ENCODE results near the gene PPM1D. TPM values are rescaled to one million over a fixed set of nuclear protein-coding genes. Genes with fewer than 3 reads are reported as not detected.

PPM1D gene
- total RNA-seq, 4 donors from 2014 or later, result 11.3 to 19.5 (median 15.2) TPM

DNA sequence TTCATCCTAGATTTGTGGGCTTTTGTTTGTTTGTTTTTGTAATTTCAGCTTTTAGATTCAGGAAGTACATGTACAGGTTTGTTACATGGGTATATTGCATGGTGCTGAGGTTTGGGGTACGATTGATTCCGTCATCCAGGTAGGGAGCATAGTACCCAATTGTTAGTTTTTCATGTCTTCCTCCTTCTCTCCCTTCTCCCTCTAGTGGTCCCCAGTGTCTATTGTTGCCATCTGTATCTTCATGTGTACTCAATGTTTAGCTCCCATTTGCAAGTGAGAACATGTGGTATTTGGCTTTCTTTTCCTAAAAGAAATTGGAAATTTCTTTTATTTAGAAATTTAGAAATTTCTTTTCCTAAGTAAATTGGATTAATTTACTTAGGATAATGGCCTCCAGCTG, 40.5 kb downstream of the PPM1D start:
- intact Hi-C loops (cut with DNase I), result loop anchor here (10.0 kb wide), 1 partner anchor 66 kb away; no protein-coding TSS in a partner anchor
- WGBS, 2 donors, result 90 to 91% methylated on average over 2 of the region's 2 CpGs
- peaks cover 0 to 6% of the 10 kb centered on the region in 2 donors for H3K4me1 ChIP-seq
- no peak overlapping the region for H3K27ac ChIP-seq
- no peaks in the 10 kb centered on the region for H3K9me3 ChIP-seq
- H3K36me3 ChIP-seq, result peaks cover 0 to 8% of the 10 kb centered on the region in 2 donors
- no peak for DNase-seq
- no peak overlapping the region for H3K4me3 ChIP-seq (replicated peaks in 1 of 3)
- no peaks in the 10 kb centered on the region for H3K27me3 ChIP-seq
- no peak for TF ChIP-seq POLR2A (IDR thresholded peaks at IDR 0.05)
- TF ChIP-seq, protein P1, sequence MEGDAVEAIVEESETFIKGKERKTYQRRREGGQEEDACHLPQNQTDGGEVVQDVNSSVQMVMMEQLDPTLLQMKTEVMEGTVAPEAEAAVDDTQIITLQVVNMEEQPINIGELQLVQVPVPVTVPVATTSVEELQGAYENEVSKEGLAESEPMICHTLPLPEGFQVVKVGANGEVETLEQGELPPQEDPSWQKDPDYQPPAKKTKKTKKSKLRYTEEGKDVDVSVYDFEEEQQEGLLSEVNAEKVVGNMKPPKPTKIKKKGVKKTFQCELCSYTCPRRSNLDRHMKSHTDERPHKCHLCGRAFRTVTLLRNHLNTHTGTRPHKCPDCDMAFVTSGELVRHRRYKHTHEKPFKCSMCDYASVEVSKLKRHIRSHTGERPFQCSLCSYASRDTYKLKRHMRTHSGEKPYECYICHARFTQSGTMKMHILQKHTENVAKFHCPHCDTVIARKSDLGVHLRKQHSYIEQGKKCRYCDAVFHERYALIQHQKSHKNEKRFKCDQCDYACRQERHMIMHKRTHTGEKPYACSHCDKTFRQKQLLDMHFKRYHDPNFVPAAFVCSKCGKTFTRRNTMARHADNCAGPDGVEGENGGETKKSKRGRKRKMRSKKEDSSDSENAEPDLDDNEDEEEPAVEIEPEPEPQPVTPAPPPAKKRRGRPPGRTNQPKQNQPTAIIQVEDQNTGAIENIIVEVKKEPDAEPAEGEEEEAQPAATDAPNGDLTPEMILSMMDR (IDR thresholded peaks at IDR 0.05), result peak in 1 of 6 experiments; percentile 14

DNA sequence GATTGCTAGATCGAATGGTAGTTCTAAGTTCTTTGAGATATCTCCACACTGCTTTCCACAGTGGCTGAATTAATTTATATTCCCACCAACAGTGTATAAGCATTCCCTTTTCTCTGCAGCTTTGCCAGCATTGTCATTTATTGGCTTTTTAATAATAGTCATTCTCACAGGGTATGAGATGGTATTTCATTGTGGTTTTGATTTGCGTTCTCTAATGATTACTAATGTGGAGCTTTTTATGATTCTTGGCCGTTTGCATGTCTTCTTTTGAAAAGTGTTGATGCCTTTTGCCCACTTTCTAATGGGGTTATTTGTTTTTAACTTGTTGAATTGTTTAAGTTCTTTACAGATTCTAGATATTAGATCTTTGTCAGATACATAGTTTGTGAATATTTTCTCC, 41.1 kb downstream of the PPM1D start:
- intact Hi-C loops (cut with DNase I), result loop anchor here (10.0 kb wide), 1 partner anchor 66 kb away; no protein-coding TSS in a partner anchor
- 94 to 95% methylated on average over 3 of the region's 3 CpGs for WGBS, 2 donors

DNA sequence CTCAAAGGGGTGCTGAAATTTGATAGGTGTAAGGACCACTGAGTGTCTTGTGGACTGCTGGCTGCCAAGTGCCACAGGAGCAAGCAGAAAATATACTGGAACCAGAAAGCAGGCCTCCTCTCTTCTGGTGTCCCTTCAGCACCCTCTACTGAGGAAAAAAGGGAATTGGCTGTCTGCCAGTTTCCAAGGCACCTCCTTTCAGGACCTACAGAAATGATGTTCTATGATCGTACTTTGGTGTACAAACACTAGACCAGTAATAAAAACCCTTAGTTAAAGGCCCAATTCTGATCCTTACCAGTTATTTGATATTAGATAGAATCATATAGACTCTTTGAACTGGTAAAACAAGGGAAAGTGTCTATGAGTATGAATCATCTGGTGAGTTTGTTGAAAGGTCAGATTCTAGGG, 41.8 kb downstream of the PPM1D start:
- no peaks in the 10 kb centered on the region for H3K9me3 ChIP-seq
- intact Hi-C loops (cut with DNase I), result loop anchor here (10.0 kb wide), 1 partner anchor 67 kb away; no protein-coding TSS in a partner anchor
- H3K4me3 ChIP-seq (replicated peaks in 1 of 3), result no peak overlapping the region
- TF ChIP-seq POLR2A (IDR thresholded peaks at IDR 0.05), result no peak
- TF ChIP-seq, protein P1 (IDR thresholded peaks at IDR 0.05), result peak in 3 of 6 experiments; percentile 35 to 53 (median 43)
- H3K27ac ChIP-seq, result no peak overlapping the region
- WGBS, 2 donors, result 35 to 38% methylated on average over 1 of the region's 1 CpG
- no peaks in the 10 kb centered on the region for H3K27me3 ChIP-seq
- peaks cover 0 to 13% of the 10 kb centered on the region in 2 donors for H3K4me1 ChIP-seq
- peak; percentile 57 to 66 for DNase-seq
- no peaks in the 10 kb centered on the region for H3K36me3 ChIP-seq

More for the DNA sequence above, 41.1 kb downstream of the PPM1D start:
- Histone ChIP-seq H3K36me3 (peaks cover 0 to 1% of the 10 kb centered on the region in 2 donors), H3K9me3 (no peaks in the 10 kb centered on the region), H3K27me3 (no peaks in the 10 kb centered on the region), H3K27ac (no peak overlapping the region), H3K4me3 (replicated peaks in 1 of 3) (no peak overlapping the region), H3K4me1 (peaks cover 0 to 10% of the 10 kb centered on the region in 2 donors)
- TF ChIP-seq, protein P1 (IDR thresholded peaks at IDR 0.05), result no peak
- no peak for TF ChIP-seq POLR2A (IDR thresholded peaks at IDR 0.05)
- no peak for DNase-seq

DNA sequence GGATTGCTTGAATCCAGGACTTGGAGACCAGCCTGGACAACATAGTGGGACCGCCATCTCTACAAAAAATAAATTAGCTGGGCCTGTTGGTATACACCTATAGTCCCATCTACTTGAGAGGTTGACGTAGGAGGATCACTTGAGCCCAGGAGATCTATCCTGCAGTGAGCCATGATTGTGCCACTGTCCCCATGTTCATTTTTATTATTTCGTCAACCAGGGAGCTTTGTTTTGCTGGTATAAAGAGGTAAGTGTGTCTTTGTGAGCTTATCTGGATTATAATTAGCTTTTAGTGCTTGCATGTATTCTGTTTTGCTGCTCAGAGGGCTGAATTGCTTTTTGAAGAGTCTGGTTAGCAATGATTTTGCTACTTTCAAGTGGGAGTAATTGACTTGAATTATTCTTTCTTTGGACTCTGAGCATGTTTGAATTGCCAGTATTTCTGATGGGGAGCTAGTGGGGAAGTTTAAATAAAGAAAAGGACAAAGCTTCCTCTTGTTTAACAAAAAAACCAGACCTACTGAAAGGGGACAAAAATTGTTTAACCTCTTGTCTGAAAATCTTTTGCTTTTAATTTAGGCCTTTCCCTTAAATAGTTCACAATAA, 46.0 kb downstream of the PPM1D start:
- H3K36me3 ChIP-seq, result peaks cover 5 to 10% of the 10 kb centered on the region in 2 donors
- no peaks in the 10 kb centered on the region for H3K9me3 ChIP-seq
- intact Hi-C loops (cut with DNase I), result loop anchor here (10.0 kb wide), 1 partner anchor 71 kb away; no protein-coding TSS in a partner anchor
- TF ChIP-seq POLR2A (IDR thresholded peaks at IDR 0.05), result no peak
- TF ChIP-seq, protein P1 (IDR thresholded peaks at IDR 0.05), result no peak
- peaks cover 0 to 13% of the 10 kb centered on the region in 2 donors for H3K4me1 ChIP-seq
- 85 to 90% methylated on average over 3 of the region's 3 CpGs for WGBS, 2 donors
- H3K4me3 ChIP-seq (replicated peaks in 1 of 3), result no peak overlapping the region
- no peaks in the 10 kb centered on the region for H3K27me3 ChIP-seq
- H3K27ac ChIP-seq, result no peak overlapping the region
- no peak for DNase-seq

DNA sequence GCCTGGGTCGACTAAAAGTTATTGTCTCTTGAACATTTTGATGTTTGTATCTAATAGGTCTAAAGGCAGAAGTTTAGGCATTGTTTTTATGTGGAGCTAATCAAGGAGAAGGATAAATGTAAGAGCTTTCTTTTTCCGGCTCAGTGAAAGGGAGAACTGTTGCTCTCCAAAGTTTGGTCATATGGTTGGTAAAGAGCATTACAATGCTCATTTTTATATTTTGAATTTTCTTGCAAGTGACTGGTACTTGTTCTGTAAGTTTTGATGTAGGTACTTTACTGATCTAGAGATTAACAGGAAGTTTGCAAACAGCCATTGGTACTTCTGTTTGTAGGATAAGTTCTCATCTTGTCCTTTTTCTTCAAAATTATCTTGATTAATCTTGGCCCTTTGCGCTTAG, 46.7 kb downstream of the PPM1D start:
- intact Hi-C loops (cut with DNase I), result loop anchor here (10.0 kb wide), 1 partner anchor 72 kb away; no protein-coding TSS in a partner anchor
- TF ChIP-seq POLR2A (IDR thresholded peaks at IDR 0.05), result no peak
- TF ChIP-seq, protein P1 (IDR thresholded peaks at IDR 0.05), result no peak
- 90 to 94% methylated on average over 3 of the region's 3 CpGs for WGBS, 2 donors
- Histone ChIP-seq H3K4me1 (peaks cover 0 to 11% of the 10 kb centered on the region in 2 donors), H3K4me3 (replicated peaks in 1 of 3) (no peak overlapping the region), H3K9me3 (no peaks in the 10 kb centered on the region), H3K27me3 (no peaks in the 10 kb centered on the region), H3K36me3 (peaks cover 5 to 10% of the 10 kb centered on the region in 2 donors), H3K27ac (no peak overlapping the region)
- no peak for DNase-seq

Measured in thyroid gland (tissue), 4 donors.